Heart left ventricle (tissue), 16 donors: ENCODE measurements around the gene TEP1. TPM values are rescaled to one million over a fixed set of nuclear protein-coding genes. Genes with fewer than 3 reads are reported as not detected.
A peak's percentile ranks its signal among the peaks of the same experiment; 100 is the strongest.

Source experiments
- ATAC-seq, 4 donors: fragments of 200-7000 bp; cut with Tn5 transposase; one replicate each; pipeline ENCODE4 v1.9.1; 2020 to 2022; ENCODE audit warnings: moderate library complexity in 4 of 4, mild to moderate bottlenecking in 3 of 4, moderate number of reproducible peaks in 1 of 4
- DNase-seq, 5 donors: peaks; one replicate each; pipeline ENCODE4 v3.0.0-alpha.2; 2020
- H3K27ac ChIP-seq, 12 donors: fragments of 200-600 bp; sonication (generic) in 4 of 12; one replicate each; pipeline versions ENCODE4 v1.5.0 to v1.8.0; 2016 to 2022; ENCODE audit warnings: mild to moderate bottlenecking in 2 of 12
- H3K27me3 ChIP-seq, 9 donors: fragments of 200-600 bp; sonication (generic) in 2 of 9; one replicate each; pipeline versions ENCODE4 v1.5.1 to v1.8.0; 2016 to 2022; ENCODE audit warnings: mild to moderate bottlenecking in 3 of 9
- H3K36me3 ChIP-seq, 9 donors: fragments of 200-600 bp; sonication (generic) in 2 of 9; one replicate each; pipeline versions ENCODE4 v1.5.0 to v1.8.0; 2018 to 2022; ENCODE audit warnings: mild to moderate bottlenecking in 2 of 9
- H3K4me1 ChIP-seq, 12 donors: fragments of 200-600 bp; sonication (generic) in 4 of 12; one replicate each; pipeline versions ENCODE4 v1.5.0 to v1.8.0; 2016 to 2022; ENCODE audit warnings: mild to moderate bottlenecking in 3 of 12
- H3K4me3 ChIP-seq, 12 donors: fragments of 200-600 bp; sonication (generic) in 4 of 12; one replicate each; pipeline versions ENCODE4 v1.5.0 to v1.8.0; 2017 to 2022; ENCODE audit warnings: mild to moderate bottlenecking in 9 of 12, moderate library complexity in 4 of 12
- H3K9me3 ChIP-seq, 12 donors: fragments of 200-600 bp; sonication (generic) in 4 of 12; one replicate each; pipeline versions ENCODE4 v1.5.0 to v1.8.0; 2016 to 2022; ENCODE audit warnings: mild to moderate bottlenecking in 1 of 12
- POLR2A ChIP-seq, 2 donors: fragments of 450-650 bp; IDR thresholded peaks; one replicate each; pipeline ENCODE4 v1.6.1; 2017; ENCODE audit warnings: antibody characterized with exemption in 2 of 2, mild to moderate bottlenecking in 2 of 2, moderate library complexity in 2 of 2
- WGBS, 4 donors: extraction: QIAGEN DNeasy Blood & Tissue Kit in 2 of 4; methylation state at CpG; one replicate each; pipeline versions ENCODE4 v1.1.5 to v1.1.7; 2013 to 2018; 5-methylcytosine and 5-hydroxymethylcytosine counted together
- intact Hi-C, 10 donors: fragments of 100-400 bp; cut with DNase I; formaldehyde crosslinking; loops; one replicate each; pipeline versions ENCODE4 v1.11.1 to v1.14.2; 2022
- polyA plus RNA-seq, 2 donors: library from polyadenylated mRNA; stranded (reverse); fragments of 200-250 nt; gene quantifications; one replicate each; pipeline ENCODE4 v1.2.3, GENCODE V29; 2013
- total RNA-seq, 9 donors: library from RNA; depleted of rRNA in 2 of 9; stranded (reverse); fragments of >200 nt in 2 of 9; fragmentation: NEBNext Ultra II Directional in 3 of 9; extraction: Animal tissue kit (Norgen Biotek cat#: 25700) in 3 of 9; gene quantifications; one replicate each; pipeline versions ENCODE4 v1.1.0 to v1.2.4, GENCODE V29; 2016 to 2023
- TF ChIP-seq, protein P1 (sequence below), 12 donors: fragments of 200-600 bp; sonication (generic) in 4 of 12; IDR thresholded peaks; one replicate each; pipeline versions ENCODE4 v1.5.0 to v1.8.0; 2018 to 2022; ENCODE audit warnings: antibody characterized with exemption in 12 of 12, mild to moderate bottlenecking in 5 of 12
- donor health status: ischemic (EF 13 %, LVEDD 7.1; RV severe dilation, severe dysfunction).
- donor health status: healthy with polysubstance abuse.
- donor health status: DM: no; HTN: yes; CAD: no.
- donor health status: DM: no; HTN: no; CAD: no.
- donor health status: ischemic (EF 25% LVEDD 6.9; RV normal size, moderate dysfunction).
- donor health status: ischemic (EF 25% LVEDD 5.7; RV mildly dilated, moderate dysfunction).
- donor health status: healthy.
- donor health status: DM: yes; HTN: yes; CAD: no.
- donor health status: ischemic (EF 35%, LVEDD 5.7; RV mildly dilated, moderate dysfunction).
- donor health status: nonischemic (EF 11% LVEDD 7.7; RV severe dilation, severe dysfunction).
- donor health status: DM: yes; HTN: yes; CAD: no.
- donor health status: PGD.
- donor health status: ischemic (EF 29% LVEDD 5.4; RV normal size, mild dysfunction).
- donor health status: nonischemic (EF 23%, LVEDD 6.1; RV moderate dilation, normal function).

Gene TEP1
- total and polyA plus RNA-seq, 11 donors: 4.1 to 31.3 (median 9.7) TPM

DNA sequence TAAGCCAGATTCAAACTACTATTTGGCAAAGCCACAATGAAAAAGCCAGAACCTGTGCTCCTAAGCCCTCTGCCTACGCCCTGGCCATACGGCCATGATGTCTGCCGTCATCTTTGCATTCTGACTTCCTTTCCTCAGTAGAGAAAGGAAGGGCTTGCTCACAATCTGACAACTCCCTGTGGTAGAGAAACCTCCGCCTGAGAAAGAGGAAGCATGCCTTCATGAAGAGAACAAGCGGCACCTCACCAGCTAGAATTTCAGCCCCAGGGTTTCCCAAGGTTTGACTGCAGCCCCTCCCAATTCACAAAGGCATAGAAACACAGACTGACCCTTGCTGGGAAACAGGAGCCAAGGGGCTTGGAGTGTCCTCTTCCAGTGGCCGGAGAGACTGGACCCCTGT, 25.7 kb downstream of the TEP1 start:
- 89 to 98% (median 94%) methylated on average over 6 of the region's 6 CpGs for WGBS, 4 donors
- H3K27ac ChIP-seq: no peak overlapping the region
- H3K4me1 ChIP-seq: no peaks in the 10 kb centered on the region
- no peaks in the 10 kb centered on the region for H3K9me3 ChIP-seq
- no peak for TF ChIP-seq POLR2A (IDR thresholded peaks at IDR 0.05)
- intact Hi-C loops: no loop called here
- no peaks in the 10 kb centered on the region for H3K27me3 ChIP-seq
- H3K36me3 ChIP-seq: peaks cover 2 to 100% (median 98%) of the 10 kb centered on the region in 9 donors
- no peak overlapping the region for H3K4me3 ChIP-seq
- DNase-seq (no peak), ATAC-seq (peak in 1 of 4 donors; percentile 43)

DNA sequence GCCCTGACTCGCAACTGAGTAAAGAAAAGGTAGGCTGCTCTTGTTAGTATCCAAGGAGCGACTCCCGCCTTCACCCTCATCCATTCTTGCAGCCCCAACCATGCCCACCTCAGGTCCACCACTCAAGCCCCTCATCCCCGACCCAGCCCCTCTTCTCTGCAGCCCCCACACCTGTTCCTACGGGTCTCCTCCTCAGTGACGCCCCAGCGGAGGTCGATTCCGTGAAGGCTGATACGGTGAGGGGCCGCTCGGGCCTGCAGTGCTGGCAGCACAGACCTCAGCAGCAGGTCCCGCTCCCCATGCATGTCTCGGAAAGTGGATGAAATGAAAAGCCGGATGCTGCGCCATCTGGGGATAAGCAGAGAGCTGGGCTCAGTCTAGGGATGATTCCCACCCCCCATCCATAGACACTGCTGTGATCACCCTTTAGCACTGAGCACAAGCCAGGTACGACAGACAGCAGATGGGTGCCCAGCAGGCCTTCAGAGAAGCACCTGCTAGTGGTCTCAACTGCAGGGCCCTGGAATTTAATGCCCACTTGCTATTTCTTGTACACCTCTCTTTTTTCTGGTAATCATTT, 26.9 kb downstream of the TEP1 start:
- no peak for ATAC-seq
- TF ChIP-seq POLR2A (IDR thresholded peaks at IDR 0.05): no peak
- TF ChIP-seq, protein P1, sequence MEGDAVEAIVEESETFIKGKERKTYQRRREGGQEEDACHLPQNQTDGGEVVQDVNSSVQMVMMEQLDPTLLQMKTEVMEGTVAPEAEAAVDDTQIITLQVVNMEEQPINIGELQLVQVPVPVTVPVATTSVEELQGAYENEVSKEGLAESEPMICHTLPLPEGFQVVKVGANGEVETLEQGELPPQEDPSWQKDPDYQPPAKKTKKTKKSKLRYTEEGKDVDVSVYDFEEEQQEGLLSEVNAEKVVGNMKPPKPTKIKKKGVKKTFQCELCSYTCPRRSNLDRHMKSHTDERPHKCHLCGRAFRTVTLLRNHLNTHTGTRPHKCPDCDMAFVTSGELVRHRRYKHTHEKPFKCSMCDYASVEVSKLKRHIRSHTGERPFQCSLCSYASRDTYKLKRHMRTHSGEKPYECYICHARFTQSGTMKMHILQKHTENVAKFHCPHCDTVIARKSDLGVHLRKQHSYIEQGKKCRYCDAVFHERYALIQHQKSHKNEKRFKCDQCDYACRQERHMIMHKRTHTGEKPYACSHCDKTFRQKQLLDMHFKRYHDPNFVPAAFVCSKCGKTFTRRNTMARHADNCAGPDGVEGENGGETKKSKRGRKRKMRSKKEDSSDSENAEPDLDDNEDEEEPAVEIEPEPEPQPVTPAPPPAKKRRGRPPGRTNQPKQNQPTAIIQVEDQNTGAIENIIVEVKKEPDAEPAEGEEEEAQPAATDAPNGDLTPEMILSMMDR (IDR thresholded peaks at IDR 0.05): no peak

DNA sequence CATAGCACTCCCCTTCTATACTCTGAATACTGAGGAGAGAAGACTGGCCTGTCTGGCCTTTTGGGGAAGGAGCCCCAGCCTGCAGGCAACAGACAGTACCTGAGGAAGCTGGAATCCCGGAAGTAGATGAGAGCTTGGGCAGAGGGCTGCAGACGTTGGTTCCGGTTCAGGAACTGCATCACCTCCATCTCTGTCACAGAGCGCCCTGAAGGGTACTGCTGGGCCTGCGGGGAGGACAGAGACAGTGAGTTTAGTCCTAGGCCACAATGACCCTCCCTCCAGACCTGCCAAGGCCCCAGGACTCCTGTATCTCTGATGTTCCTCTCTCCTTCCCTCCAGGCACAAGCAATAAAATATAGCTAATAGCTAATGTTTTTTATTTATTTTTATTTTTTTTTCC, 28.4 kb downstream of the TEP1 start:
- TF ChIP-seq POLR2A (IDR thresholded peaks at IDR 0.05): no peak
- TF ChIP-seq, protein P1 (IDR thresholded peaks at IDR 0.05): no peak
- Histone ChIP-seq H3K27ac (no peak overlapping the region), H3K27me3 (no peaks in the 10 kb centered on the region), H3K36me3 (peaks cover 2 to 100% (median 98%) of the 10 kb centered on the region in 9 donors), H3K4me1 (no peaks in the 10 kb centered on the region), H3K9me3 (no peaks in the 10 kb centered on the region), H3K4me3 (no peak overlapping the region)
- intact Hi-C loops: no loop called here
- no peak for ATAC-seq
- no peak for DNase-seq
- 88 to 100% (median 96%) methylated on average over 5 of the region's 5 CpGs for WGBS, 4 donors

More for the DNA sequence above, 26.9 kb downstream of the TEP1 start:
- intact Hi-C loops: no loop called here
- DNase-seq: no peak
- peaks cover 2 to 100% (median 98%) of the 10 kb centered on the region in 9 donors for H3K36me3 ChIP-seq
- 94 to 97% (median 95%) methylated on average over 17 of the region's 17 CpGs for WGBS, 4 donors
- no peak overlapping the region for H3K4me3 ChIP-seq
- no peak overlapping the region for H3K27ac ChIP-seq
- H3K9me3 ChIP-seq: no peaks in the 10 kb centered on the region
- no peaks in the 10 kb centered on the region for H3K27me3 ChIP-seq
- H3K4me1 ChIP-seq: no peaks in the 10 kb centered on the region

DNA sequence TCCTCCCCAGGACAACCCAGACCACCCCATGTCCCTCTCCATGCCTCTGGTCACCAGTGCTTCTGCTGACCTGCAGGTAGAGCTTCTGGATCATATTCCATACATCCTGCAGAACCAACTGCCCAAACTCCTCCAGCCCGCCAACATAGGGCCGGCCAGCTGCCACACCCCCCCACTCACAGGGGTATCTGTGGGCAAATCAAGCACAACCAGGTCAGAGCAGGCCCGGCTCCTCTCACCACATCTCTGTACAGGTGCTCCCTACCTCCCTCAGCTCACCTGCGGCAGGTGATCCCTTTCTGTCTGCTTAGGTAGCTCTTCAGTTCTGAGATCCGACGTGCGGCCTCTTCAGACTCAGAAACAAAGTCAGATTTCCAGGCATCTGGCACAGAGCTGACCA, 29.0 kb downstream of the TEP1 start:
- whole genome bisulfite sequencing, 4 donors: 88 to 98% (median 89%) methylated on average over 7 of the region's 7 CpGs
- H3K9me3 ChIP-seq: no peaks in the 10 kb centered on the region

More for the DNA sequence above, 29.0 kb downstream of the TEP1 start:
- no peaks in the 10 kb centered on the region for H3K4me1 ChIP-seq
- no peak overlapping the region for H3K27ac ChIP-seq
- intact Hi-C loops: no loop called here
- no peaks in the 10 kb centered on the region for H3K27me3 ChIP-seq
- H3K4me3 ChIP-seq: no peak overlapping the region
- ATAC-seq (no peak), DNase-seq (no peak)
- peaks cover 2 to 100% (median 98%) of the 10 kb centered on the region in 9 donors for H3K36me3 ChIP-seq
- TF ChIP-seq, protein P1 (IDR thresholded peaks at IDR 0.05): no peak
- no peak for TF ChIP-seq POLR2A (IDR thresholded peaks at IDR 0.05)
